ENCODE results near the gene OBSL1. TPM values are rescaled to one million over a fixed set of nuclear protein-coding genes. Genes with fewer than 3 reads are reported as not detected.
A peak's percentile ranks its signal among the peaks of the same experiment; 100 is the strongest.

The OBSL1 gene
- polyA plus RNA-seq, 1 donor, result 92.9 TPM

DNA sequence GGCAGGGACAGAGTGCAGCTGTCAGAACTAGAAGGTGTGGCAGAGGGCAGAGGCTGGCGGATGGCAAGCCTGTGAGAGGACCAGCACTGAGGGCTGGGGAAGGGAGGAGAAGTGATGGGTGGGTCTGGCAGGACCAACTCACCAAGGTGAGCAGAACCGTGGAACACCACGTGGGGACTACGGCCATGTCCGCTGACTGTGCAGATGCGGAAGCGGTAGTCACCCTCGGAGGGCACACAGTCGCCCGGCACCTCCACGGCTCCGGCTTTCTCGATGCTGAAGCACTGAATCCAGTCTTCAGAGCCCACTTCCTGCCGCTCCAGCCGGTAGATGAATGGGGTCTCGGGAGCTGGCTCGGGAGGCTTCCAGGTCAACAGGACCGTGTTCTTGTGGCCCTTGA is 4.2 kb downstream of the OBSL1 start:
- H3K36me3 ChIP-seq (ENCODE audit: control insufficient read depth, insufficient read depth, low read length), result peaks cover 46% of the 10 kb centered on the region
- H3K27ac ChIP-seq (ENCODE audit: low read length), result no peak overlapping the region
- no peak for DNase-seq
- no CpG with 5 or more reads among the region's 18 CpGs for WGBS (ENCODE audit: insufficient coverage, low lambda C conversion rate)
- H3K4me3 ChIP-seq (ENCODE audit: low read length), result no peak overlapping the region
- H3K27me3 ChIP-seq (ENCODE audit: control insufficient read depth, insufficient read depth, low read length), result no peaks in the 10 kb centered on the region
- peaks cover 4% of the 10 kb centered on the region for H3K9me3 ChIP-seq (ENCODE audit: control insufficient read depth, low read depth, low read length)
- H3K4me1 ChIP-seq (ENCODE audit: control insufficient read depth, insufficient read depth, low read length), result peaks cover 13% of the 10 kb centered on the region

DNA sequence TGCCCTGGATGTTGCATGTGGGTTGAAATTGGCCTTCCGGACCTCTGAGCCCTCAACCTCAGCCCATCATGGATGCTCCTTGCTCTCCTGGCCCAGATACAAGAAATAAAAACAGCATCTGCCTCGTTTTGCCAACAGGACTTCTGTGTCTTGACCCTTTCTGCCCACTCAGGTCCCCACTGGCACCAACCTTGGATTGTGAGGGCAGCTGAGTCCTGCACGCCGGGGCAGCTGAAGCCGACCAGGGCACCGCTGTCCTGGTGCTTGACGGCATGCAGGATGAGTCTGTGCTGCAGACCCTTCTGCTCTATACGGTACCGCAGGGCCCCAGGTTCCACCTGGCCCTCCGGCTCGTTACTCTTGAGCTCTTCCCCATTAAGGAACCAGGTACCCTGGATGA is 4.7 kb downstream of the OBSL1 start:
- Histone ChIP-seq H3K36me3 (ENCODE audit: control insufficient read depth, insufficient read depth, low read length) (peaks cover 46% of the 10 kb centered on the region), H3K4me1 (ENCODE audit: control insufficient read depth, insufficient read depth, low read length) (peaks cover 8% of the 10 kb centered on the region), H3K9me3 (ENCODE audit: control insufficient read depth, low read depth, low read length) (peaks cover 4% of the 10 kb centered on the region), H3K4me3 (ENCODE audit: low read length) (no peak overlapping the region), H3K27ac (ENCODE audit: low read length) (no peak overlapping the region), H3K27me3 (ENCODE audit: control insufficient read depth, insufficient read depth, low read length) (no peaks in the 10 kb centered on the region)
- DNase-seq, result no peak
- no CpG with 5 or more reads among the region's 11 CpGs for WGBS (ENCODE audit: insufficient coverage, low lambda C conversion rate)

GRCh38 chr2:219565130-219566080 is 5.9 kb downstream of the OBSL1 start:
- Histone ChIP-seq H3K27me3 (ENCODE audit: control insufficient read depth, insufficient read depth, low read length) (no peaks in the 10 kb centered on the region), H3K27ac (ENCODE audit: low read length) (no peak overlapping the region), H3K9me3 (ENCODE audit: control insufficient read depth, low read depth, low read length) (peaks cover 4% of the 10 kb centered on the region), H3K4me1 (ENCODE audit: control insufficient read depth, insufficient read depth, low read length) (peaks cover 7% of the 10 kb centered on the region), H3K36me3 (ENCODE audit: control insufficient read depth, insufficient read depth, low read length) (peaks cover 46% of the 10 kb centered on the region), H3K4me3 (ENCODE audit: low read length) (no peak overlapping the region)
- WGBS (ENCODE audit: insufficient coverage, low lambda C conversion rate), result no CpG with 5 or more reads among the region's 21 CpGs
- peak in 1 of 2 donors; percentile 52 for DNase-seq

DNA sequence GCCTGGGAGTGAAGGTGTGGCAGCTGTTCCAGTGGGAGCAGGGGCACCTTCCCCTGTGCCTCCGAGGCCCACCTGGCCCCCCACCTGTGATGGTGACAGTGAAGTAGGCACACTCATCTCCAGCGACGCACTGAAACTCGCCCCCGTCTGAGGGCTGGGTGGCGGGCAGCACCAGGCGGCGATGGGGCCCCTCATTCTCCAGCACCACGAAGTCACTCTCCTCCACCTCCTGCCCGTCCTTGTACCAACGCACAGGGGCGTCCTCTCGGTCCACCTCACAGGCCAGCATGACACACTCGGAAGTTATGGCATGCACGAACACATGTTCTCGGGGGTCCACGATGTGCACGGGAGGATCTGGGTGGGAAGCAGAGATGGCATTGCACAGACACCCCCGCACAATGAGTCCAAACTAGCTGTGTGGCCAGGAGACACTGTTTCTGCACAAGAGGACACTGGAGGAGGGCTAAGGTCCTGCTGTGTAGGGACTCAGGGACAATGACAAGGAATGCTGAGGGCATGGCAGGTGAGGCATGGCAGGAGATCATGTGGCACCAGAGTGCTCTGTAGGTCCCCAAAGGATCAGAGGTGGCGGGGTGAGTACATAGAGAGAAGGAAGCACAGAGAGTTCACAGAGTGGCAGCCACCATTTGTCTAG is 7.9 kb downstream of the OBSL1 start:
- H3K27me3 ChIP-seq (ENCODE audit: control insufficient read depth, insufficient read depth, low read length), result no peaks in the 10 kb centered on the region
- no peaks in the 10 kb centered on the region for H3K9me3 ChIP-seq (ENCODE audit: control insufficient read depth, low read depth, low read length)
- no peak for DNase-seq
- no peaks in the 10 kb centered on the region for H3K4me1 ChIP-seq (ENCODE audit: control insufficient read depth, insufficient read depth, low read length)
- peaks cover 46% of the 10 kb centered on the region for H3K36me3 ChIP-seq (ENCODE audit: control insufficient read depth, insufficient read depth, low read length)
- no peak overlapping the region for H3K27ac ChIP-seq (ENCODE audit: low read length)
- no peak overlapping the region for H3K4me3 ChIP-seq (ENCODE audit: low read length)
- WGBS (ENCODE audit: insufficient coverage, low lambda C conversion rate), result no CpG with 5 or more reads among the region's 20 CpGs

DNA sequence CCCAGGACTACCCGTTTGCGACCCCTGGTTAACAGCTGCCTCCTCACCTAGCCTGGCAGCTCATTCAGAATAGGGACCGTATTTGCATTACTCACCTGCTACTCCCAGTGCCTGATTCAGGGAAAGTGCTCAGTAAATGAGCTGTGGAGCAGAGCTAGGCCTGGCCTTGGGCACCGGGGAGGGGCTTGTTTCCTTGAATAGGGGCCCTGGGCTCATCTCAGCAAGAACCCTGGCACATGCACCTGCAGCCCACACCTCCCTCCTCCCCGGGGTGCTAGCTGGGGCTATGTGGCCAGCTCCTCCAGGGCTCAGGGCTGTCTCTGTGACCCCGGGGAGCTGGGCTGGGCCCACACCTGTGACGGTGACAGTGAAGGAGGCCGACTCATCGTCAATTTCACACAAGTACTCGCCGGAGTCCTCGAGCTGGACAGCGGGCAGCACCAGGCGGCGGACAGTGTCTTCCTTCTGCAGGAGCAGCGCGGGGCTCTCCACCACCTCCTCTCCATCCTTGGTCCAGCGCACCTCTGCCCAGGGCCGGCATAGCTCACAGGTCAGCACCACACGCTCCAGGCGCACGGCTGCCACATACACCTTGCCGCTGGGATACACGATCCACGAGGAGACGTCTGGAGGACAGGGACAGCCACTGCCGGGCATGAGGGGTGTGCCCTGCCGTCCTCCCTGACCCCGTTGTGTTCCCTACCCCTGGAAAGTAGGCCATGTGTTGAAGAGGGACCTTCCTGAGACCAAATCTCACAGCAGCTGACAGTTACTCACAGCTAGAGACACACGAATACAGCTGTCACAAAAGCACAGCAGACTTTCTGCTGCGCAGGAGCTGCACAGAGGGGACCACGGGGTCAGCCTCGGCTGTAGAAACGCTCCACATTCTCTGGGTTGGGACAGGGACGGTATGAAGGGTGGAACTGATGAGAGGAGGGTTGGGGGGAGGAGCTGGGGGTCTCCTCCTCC is 9.0 kb downstream of the OBSL1 start:
- no CpG with 5 or more reads among the region's 35 CpGs for WGBS (ENCODE audit: insufficient coverage, low lambda C conversion rate)
- Histone ChIP-seq H3K27ac (ENCODE audit: low read length) (no peak overlapping the region), H3K4me3 (ENCODE audit: low read length) (no peak overlapping the region), H3K27me3 (ENCODE audit: control insufficient read depth, insufficient read depth, low read length) (no peaks in the 10 kb centered on the region), H3K36me3 (ENCODE audit: control insufficient read depth, insufficient read depth, low read length) (peaks cover 42% of the 10 kb centered on the region), H3K4me1 (ENCODE audit: control insufficient read depth, insufficient read depth, low read length) (no peaks in the 10 kb centered on the region), H3K9me3 (ENCODE audit: control insufficient read depth, low read depth, low read length) (no peaks in the 10 kb centered on the region)
- no peak for DNase-seq

- no CpG with 5 or more reads among the region's 24 CpGs for WGBS (ENCODE audit: insufficient coverage, low lambda C conversion rate)
- Histone ChIP-seq H3K4me1 (ENCODE audit: control insufficient read depth, insufficient read depth, low read length) (no peaks in the 10 kb centered on the region), H3K36me3 (ENCODE audit: control insufficient read depth, insufficient read depth, low read length) (peaks cover 36% of the 10 kb centered on the region), H3K27me3 (ENCODE audit: control insufficient read depth, insufficient read depth, low read length) (no peaks in the 10 kb centered on the region), H3K4me3 (ENCODE audit: low read length) (no peak overlapping the region), H3K9me3 (ENCODE audit: control insufficient read depth, low read depth, low read length) (no peaks in the 10 kb centered on the region), H3K27ac (ENCODE audit: low read length) (no peak overlapping the region)
- DNase-seq, result no peak
Observed at GRCh38 chr2:219561179-219562048, 9.9 kb downstream of the OBSL1 start.

GRCh38 chr2:219560893-219561178 is 10.5 kb downstream of the OBSL1 start:
- Histone ChIP-seq H3K27me3 (ENCODE audit: control insufficient read depth, insufficient read depth, low read length) (no peaks in the 10 kb centered on the region), H3K27ac (ENCODE audit: low read length) (no peak overlapping the region), H3K4me3 (ENCODE audit: low read length) (no peak overlapping the region), H3K9me3 (ENCODE audit: control insufficient read depth, low read depth, low read length) (no peaks in the 10 kb centered on the region), H3K36me3 (ENCODE audit: control insufficient read depth, insufficient read depth, low read length) (peaks cover 34% of the 10 kb centered on the region), H3K4me1 (ENCODE audit: control insufficient read depth, insufficient read depth, low read length) (no peaks in the 10 kb centered on the region)
- no peak for DNase-seq
- WGBS (ENCODE audit: insufficient coverage, low lambda C conversion rate), result no CpG with 5 or more reads among the region's 3 CpGs

GRCh38 chr2:219560037-219560892 is 11.1 kb downstream of the OBSL1 start:
- Histone ChIP-seq H3K9me3 (ENCODE audit: control insufficient read depth, low read depth, low read length) (no peaks in the 10 kb centered on the region), H3K4me1 (ENCODE audit: control insufficient read depth, insufficient read depth, low read length) (no peaks in the 10 kb centered on the region), H3K36me3 (ENCODE audit: control insufficient read depth, insufficient read depth, low read length) (peaks cover 34% of the 10 kb centered on the region), H3K27ac (ENCODE audit: low read length) (no peak overlapping the region), H3K4me3 (ENCODE audit: low read length) (no peak overlapping the region), H3K27me3 (ENCODE audit: control insufficient read depth, insufficient read depth, low read length) (no peaks in the 10 kb centered on the region)
- WGBS (ENCODE audit: insufficient coverage, low lambda C conversion rate), result no CpG with 5 or more reads among the region's 8 CpGs
- no peak for DNase-seq
